HepG2 (cell line): ENCODE results near the gene CYP4F2. TPM values are rescaled to one million over a fixed set of nuclear protein-coding genes. Genes with fewer than 3 reads are reported as not detected.

Experiments used
- ADNP ChIP-seq: sonication (generic); formaldehyde crosslinking; IDR thresholded peaks from 2 replicates; pipeline ENCODE4 v1.4.0; 2020; ENCODE audit warnings: missing genetic modification reagents
- CENPT ChIP-seq: sonication (generic); formaldehyde crosslinking; IDR thresholded peaks from 2 replicates; pipeline ENCODE4 v1.8.0; 2022; ENCODE audit warnings: low read depth, mild to moderate bottlenecking, moderate library complexity, missing genetic modification reagents
- GABPA ChIP-seq, 2 experiments: IDR thresholded peaks; 2 replicates each; pipeline ENCODE4 v1.6.1; 2011 to 2016; ENCODE audit warnings: low read depth in 2 of 2, low read length in 1 of 2, missing biosample characterization in 1 of 2, missing genetic modification characterization in 1 of 2
- HES4 ChIP-seq: sonication (generic); formaldehyde crosslinking; IDR thresholded peaks from 2 replicates; pipeline ENCODE4 v1.9.0; 2021; ENCODE audit warnings: mild to moderate bottlenecking, missing genetic modification reagents, borderline replicate concordance
- HMG20A ChIP-seq: IDR thresholded peaks from 2 replicates; pipeline ENCODE4 v1.6.1; 2016; ENCODE audit warnings: borderline replicate concordance
- MBNL3 ChIP-seq: fragments of 250-450 bp; sonication (Bioruptor Pico); conservative IDR thresholded peaks from 2 replicates; pipeline ENCODE4 v1.8.0; 2022; ENCODE audit warnings: mild to moderate bottlenecking, inconsistent platforms
- MEIS1 ChIP-seq: sonication (generic); formaldehyde crosslinking; IDR thresholded peaks from 2 replicates; pipeline ENCODE4 v1.9.0; 2021; ENCODE audit warnings: mild to moderate bottlenecking, missing genetic modification reagents, moderate library complexity, borderline replicate concordance
- MIER3 ChIP-seq: IDR thresholded peaks from 2 replicates; pipeline ENCODE4 v1.6.1; 2016; ENCODE audit warnings: missing compliant biosample characterization, borderline replicate concordance
- MLLT10 ChIP-seq: sonication (generic); formaldehyde crosslinking; IDR thresholded peaks from 2 replicates; pipeline ENCODE4 v1.4.0; 2020; ENCODE audit warnings: missing genetic modification reagents
- RFX5 ChIP-seq: IDR thresholded peaks from 2 replicates; pipeline ENCODE4 v1.6.1; 2011; ENCODE audit warnings: low read depth, low read length, improper control_type of control experiment
- TEAD2 ChIP-seq: sonication (generic); formaldehyde crosslinking; IDR thresholded peaks from 2 replicates; pipeline ENCODE4 v1.9.0; 2021; ENCODE audit warnings: missing genetic modification reagents
- ZNF235 ChIP-seq: sonication (generic); formaldehyde crosslinking; IDR thresholded peaks from 2 replicates; pipeline ENCODE4 v1.8.1; 2023; ENCODE audit warnings: mild to moderate bottlenecking, missing genetic modification reagents, borderline replicate concordance
- ZNF562 ChIP-seq: sonication (generic); formaldehyde crosslinking; IDR thresholded peaks from 2 replicates; pipeline ENCODE4 v1.8.0; 2022; ENCODE audit warnings: missing genetic modification reagents, borderline replicate concordance
- ZNF572 ChIP-seq: sonication (generic); formaldehyde crosslinking; IDR thresholded peaks from 2 replicates; pipeline ENCODE4 v1.5.1; 2020; ENCODE audit warnings: mild to moderate bottlenecking, missing genetic modification reagents
- polyA plus RNA-seq, 8 experiments: library from polyadenylated mRNA; depleted of rRNA in 3 of 8; stranded (reverse) in 7 of 8; unstranded in 1 of 8; fragments of >200 nt; fragmentation: Illumina TruSeq in 4 of 8; extraction: Trizol in 4 of 8; gene quantifications; 2 replicates each; pipeline versions ENCODE4 v1.2.1 to v1.2.3, GENCODE V29; 2011 to 2016; ENCODE audit warnings: low read depth in 4 of 8, missing spikeins in 1 of 8, mixed read lengths in 1 of 8; ENCODE audit not compliant: insufficient read depth in 1 of 8
- total RNA-seq, 5 experiments: library from RNA; depleted of rRNA; stranded (reverse); fragments of >200 nt; fragmentation: Illumina TruSeq; extraction: Trizol; gene quantifications; 2 replicates each; pipeline ENCODE4 v1.2.3, GENCODE V29; 2016; ENCODE audit warnings: low read depth in 1 of 5
- TF ChIP-seq, protein P1 (sequence below): sonication (generic); formaldehyde crosslinking; IDR thresholded peaks from 2 replicates; pipeline ENCODE4 v1.4.0; 2020; ENCODE audit warnings: missing genetic modification reagents
- TF ChIP-seq, protein P2 (sequence below): sonication (generic); formaldehyde crosslinking; IDR thresholded peaks from 2 replicates; pipeline ENCODE4 v1.4.0; 2020; ENCODE audit warnings: low read depth, mild to moderate bottlenecking, missing genetic modification reagents

CYP4F2 gene
- total and polyA plus RNA-seq, 2 of the 13 experiments (the other 11 are each of a cell fraction or from before 2014, with no cell fraction given): 3.7 to 3.9 TPM

DNA sequence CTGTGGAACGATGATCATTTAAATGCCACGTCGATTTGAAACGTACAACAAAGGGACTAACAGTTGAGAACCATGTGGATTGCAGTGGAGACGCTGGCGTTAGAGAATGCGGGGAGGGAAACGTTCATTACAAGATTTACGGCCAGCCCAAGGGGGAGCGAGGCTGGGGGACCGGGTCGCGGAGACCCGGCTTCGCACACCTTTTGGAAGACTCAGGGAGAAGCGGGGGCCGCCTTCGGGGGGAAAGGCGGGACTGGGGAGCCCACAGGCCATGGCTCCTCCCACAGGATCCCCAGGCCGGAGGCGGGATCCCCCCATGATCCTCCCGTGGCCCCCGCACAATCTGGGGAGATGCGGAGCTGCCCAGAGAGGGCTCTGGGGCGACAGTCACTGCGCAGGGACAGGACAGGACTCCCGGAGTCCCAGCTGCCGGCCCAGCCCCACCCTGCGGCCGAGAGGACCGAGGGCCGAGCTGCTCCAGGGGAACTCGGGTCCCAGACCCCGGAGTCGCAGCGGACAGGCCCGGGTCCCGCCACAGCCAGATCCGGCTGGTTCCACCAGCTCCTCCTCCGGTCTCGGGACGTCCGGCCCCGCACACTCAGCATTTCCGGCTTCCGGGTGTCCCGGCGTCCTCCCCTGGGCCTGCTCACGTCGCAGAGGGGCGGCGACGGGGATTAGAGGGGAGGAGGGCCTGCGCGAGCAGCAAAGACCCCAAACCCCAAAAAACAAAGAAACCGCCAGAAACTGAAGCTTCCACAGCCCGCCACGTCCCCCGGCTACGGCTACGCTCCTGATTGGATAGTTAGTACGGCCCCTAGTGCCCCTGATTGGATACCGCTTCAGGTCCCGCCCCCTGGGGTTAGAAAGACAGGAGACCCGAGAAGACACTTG, 61.3 kb downstream of the CYP4F2 start (continued):
- TF ChIP-seq, protein P1, sequence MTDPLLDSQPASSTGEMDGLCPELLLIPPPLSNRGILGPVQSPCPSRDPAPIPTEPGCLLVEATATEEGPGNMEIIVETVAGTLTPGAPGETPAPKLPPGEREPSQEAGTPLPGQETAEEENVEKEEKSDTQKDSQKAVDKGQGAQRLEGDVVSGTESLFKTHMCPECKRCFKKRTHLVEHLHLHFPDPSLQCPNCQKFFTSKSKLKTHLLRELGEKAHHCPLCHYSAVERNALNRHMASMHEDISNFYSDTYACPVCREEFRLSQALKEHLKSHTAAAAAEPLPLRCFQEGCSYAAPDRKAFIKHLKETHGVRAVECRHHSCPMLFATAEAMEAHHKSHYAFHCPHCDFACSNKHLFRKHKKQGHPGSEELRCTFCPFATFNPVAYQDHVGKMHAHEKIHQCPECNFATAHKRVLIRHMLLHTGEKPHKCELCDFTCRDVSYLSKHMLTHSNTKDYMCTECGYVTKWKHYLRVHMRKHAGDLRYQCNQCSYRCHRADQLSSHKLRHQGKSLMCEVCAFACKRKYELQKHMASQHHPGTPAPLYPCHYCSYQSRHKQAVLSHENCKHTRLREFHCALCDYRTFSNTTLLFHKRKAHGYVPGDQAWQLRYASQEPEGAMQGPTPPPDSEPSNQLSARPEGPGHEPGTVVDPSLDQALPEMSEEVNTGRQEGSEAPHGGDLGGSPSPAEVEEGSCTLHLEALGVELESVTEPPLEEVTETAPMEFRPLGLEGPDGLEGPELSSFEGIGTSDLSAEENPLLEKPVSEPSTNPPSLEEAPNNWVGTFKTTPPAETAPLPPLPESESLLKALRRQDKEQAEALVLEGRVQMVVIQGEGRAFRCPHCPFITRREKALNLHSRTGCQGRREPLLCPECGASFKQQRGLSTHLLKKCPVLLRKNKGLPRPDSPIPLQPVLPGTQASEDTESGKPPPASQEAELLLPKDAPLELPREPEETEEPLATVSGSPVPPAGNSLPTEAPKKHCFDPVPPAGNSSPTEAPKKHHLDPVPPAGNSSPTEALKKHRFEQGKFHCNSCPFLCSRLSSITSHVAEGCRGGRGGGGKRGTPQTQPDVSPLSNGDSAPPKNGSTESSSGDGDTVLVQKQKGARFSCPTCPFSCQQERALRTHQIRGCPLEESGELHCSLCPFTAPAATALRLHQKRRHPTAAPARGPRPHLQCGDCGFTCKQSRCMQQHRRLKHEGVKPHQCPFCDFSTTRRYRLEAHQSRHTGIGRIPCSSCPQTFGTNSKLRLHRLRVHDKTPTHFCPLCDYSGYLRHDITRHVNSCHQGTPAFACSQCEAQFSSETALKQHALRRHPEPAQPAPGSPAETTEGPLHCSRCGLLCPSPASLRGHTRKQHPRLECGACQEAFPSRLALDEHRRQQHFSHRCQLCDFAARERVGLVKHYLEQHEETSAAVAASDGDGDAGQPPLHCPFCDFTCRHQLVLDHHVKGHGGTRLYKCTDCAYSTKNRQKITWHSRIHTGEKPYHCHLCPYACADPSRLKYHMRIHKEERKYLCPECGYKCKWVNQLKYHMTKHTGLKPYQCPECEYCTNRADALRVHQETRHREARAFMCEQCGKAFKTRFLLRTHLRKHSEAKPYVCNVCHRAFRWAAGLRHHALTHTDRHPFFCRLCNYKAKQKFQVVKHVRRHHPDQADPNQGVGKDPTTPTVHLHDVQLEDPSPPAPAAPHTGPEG (CRISPR knock-in tag): no peak
- TF ChIP-seq HMG20A (CRISPR knock-in tag) (no peak), ZNF572 (no peak), RFX5 (no peak), CENPT (CRISPR knock-in tag) (0 out of 2 replicates have a peak, but pooled peaks have one; percentile 52), MLLT10 (CRISPR knock-in tag) (no peak), MIER3 (CRISPR knock-in tag) (no peak), ADNP (CRISPR knock-in tag) (no peak), ZNF562 (no peak), ZNF235 (CRISPR knock-in tag) (peak; percentile 88), MEIS1 (CRISPR knock-in tag) (no peak; the same call in 1 of the 2 replicates), TEAD2 (no peak), MBNL3 (CRISPR knock-in tag) (no peak), GABPA (IDR thresholded peaks at IDR 0.05; ENCODE audit: low read depth, low read length) (peak; percentile 89), GABPA (CRISPR knock-in tag; IDR thresholded peaks at IDR 0.05; ENCODE audit: low read depth) (peak; percentile 89), HES4 (CRISPR knock-in tag) (peak; percentile 73)
- TF ChIP-seq, protein P2, sequence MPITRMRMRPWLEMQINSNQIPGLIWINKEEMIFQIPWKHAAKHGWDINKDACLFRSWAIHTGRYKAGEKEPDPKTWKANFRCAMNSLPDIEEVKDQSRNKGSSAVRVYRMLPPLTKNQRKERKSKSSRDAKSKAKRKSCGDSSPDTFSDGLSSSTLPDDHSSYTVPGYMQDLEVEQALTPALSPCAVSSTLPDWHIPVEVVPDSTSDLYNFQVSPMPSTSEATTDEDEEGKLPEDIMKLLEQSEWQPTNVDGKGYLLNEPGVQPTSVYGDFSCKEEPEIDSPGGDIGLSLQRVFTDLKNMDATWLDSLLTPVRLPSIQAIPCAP: no peak
